BJ (cell line): Measurements from ENCODE around the gene ESRRA. TPM values are rescaled to one million over a fixed set of nuclear protein-coding genes. Genes with fewer than 3 reads are reported as not detected.
"Not testable (repeated sequence)": the region's sequence is repeated elsewhere in the genome, so short reads cannot be mapped to it uniquely, and the experiment has no call there.

Experiments
- CTCF ChIA-PET: fragments of 350-600 bp; formaldehyde crosslinking; extraction: SDS; loops from one replicate; lab custom pipeline; 2021; ENCODE audit warnings: antibody characterized with exemption, inconsistent platforms; lab: Yijun Ruan, JAX
- POLR2A ChIA-PET: fragments of 300-600 bp; sonication (Branson Sonifier 250); formaldehyde crosslinking; extraction: SDS; loops from one replicate; lab custom pipeline; 2021; ENCODE audit warnings: antibody characterized with exemption; lab: Charles Lee
- DNase-seq: peaks from one replicate; pipeline ENCODE4 v3.0.0-alpha.2; 2011; ENCODE audit warnings: low read depth
- H3K27me3 ChIP-seq: 2 replicates; pipeline ENCODE4 v1.6.0; 2011; ENCODE audit warnings: low read length; ENCODE audit not compliant: control insufficient read depth, insufficient read depth
- H3K36me3 ChIP-seq: 2 replicates; pipeline ENCODE4 v1.5.1; 2011; ENCODE audit warnings: low read length; ENCODE audit not compliant: control insufficient read depth, insufficient read depth
- H3K4me3 ChIP-seq: 2 replicates; pipeline ENCODE4 v1.5.1; 2011; ENCODE audit warnings: low read depth, mild to moderate bottlenecking, control low read depth, low read length
- CTCF ChIP-seq: IDR thresholded peaks from 2 replicates; pipeline ENCODE4 v1.5.1; 2011; ENCODE audit warnings: low read depth, mild to moderate bottlenecking, control low read depth, inconsistent platforms, low read length, moderate library complexity; ENCODE audit not compliant: insufficient read depth
- polyA plus RNA-seq: library from polyadenylated mRNA; depleted of rRNA; stranded (reverse); fragments of >200 nt; gene quantifications from 2 replicates; pipeline ENCODE4 v1.2.3, GENCODE V29; 2011

The ESRRA gene
- polyA plus RNA-seq, 1 experiment: 17.4 TPM

DNA sequence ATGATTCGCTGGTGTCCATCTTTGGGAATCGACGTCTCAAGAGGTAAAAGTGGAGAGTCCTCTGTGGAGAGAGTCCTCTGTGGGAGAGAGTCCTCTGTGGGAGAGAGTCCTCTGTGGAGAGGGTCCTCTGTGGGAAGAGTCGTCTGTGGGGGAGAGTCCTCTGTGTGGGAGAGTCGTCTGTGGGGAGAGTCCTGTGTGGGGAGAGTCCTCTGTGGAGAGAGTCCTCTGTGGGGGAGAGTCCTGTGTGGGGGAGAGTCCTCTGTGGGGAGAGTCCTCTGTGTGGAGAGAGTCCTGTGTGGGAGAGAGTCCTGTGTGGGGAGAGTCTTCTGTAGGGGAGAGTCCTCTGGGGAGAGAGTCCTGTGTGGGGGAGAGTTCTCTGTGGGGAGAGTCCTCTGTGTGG is 15.7 kb downstream of the ESRRA start:
- H3K27me3 ChIP-seq: no peaks in the 10 kb centered on the region
- ChIA-PET CTCF (no interaction called here), POLR2A (no interaction called here)
- H3K4me3 ChIP-seq: no peak overlapping the region
- no peak for TF ChIP-seq CTCF
- DNase-seq: no peak
- H3K36me3 ChIP-seq: peaks cover 15% of the 10 kb centered on the region

DNA sequence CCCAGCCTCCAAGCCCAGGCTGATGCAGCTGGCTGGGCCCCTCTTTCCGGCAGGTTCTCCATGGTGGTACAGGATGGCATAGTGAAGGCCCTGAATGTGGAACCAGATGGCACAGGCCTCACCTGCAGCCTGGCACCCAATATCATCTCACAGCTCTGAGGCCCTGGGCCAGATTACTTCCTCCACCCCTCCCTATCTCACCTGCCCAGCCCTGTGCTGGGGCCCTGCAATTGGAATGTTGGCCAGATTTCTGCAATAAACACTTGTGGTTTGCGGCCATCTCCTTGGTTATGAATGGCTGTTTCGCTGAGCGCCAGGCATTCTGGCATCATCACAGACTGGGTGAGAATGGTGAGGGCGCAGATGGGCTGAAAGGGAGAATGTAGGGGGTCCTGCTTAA is 16.2 kb downstream of the ESRRA start:
- POLR2A ChIA-PET: no interaction called here
- CTCF ChIA-PET: no interaction called here

GRCh38 chr11:64322925-64323260 is 17.6 kb downstream of the ESRRA start:
- CTCF ChIA-PET: interaction anchor here (1.5 kb wide), 1 partner anchor 9 kb away, joined by 4 read pairs; no protein-coding TSS in a partner anchor
- no peak for DNase-seq

More for the DNA sequence above, 16.2 kb downstream of the ESRRA start:
- Histone ChIP-seq H3K4me3 (no peak overlapping the region), H3K36me3 (peaks cover 15% of the 10 kb centered on the region), H3K27me3 (no peaks in the 10 kb centered on the region)
- no peak for TF ChIP-seq CTCF
- no peak for DNase-seq

DNA sequence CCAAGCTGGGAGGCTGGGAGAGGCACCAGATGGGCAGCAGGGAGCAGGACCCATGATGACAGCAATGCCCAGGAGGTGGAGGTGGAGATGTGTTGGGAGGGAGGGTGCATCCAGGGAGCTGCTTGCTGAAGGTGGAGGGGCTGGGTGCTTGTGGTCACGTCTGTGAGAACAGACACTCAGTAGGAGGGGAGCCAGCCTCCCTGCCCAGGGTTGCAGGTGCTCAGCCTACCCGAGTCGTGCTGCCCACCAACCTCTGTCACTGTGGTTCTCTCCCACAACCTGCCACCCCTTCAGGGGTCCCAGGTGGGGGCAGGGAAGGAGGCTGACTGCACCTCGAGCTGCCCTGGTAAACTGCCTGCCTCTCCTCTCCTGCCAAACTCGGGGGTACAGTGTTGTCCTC is 18.0 kb downstream of the ESRRA start:
- no peaks in the 10 kb centered on the region for H3K27me3 ChIP-seq
- POLR2A ChIA-PET: no interaction called here
- CTCF ChIA-PET: interaction anchor here (1.5 to 1.6 kb wide), 3 partner anchors 8 to 19 kb away, joined by 3 to 5 read pairs (median 4); no protein-coding TSS in a partner anchor
- no peak for TF ChIP-seq CTCF
- peaks cover 15% of the 10 kb centered on the region for H3K36me3 ChIP-seq
- H3K4me3 ChIP-seq: no peak overlapping the region
- DNase-seq: no peak

More at GRCh38 chr11:64322925-64323260, 17.6 kb downstream of the ESRRA start:
- POLR2A ChIA-PET: no interaction called here
- no peak overlapping the region for H3K4me3 ChIP-seq
- peaks cover 15% of the 10 kb centered on the region for H3K36me3 ChIP-seq
- no peaks in the 10 kb centered on the region for H3K27me3 ChIP-seq
- TF ChIP-seq CTCF: no peak

DNA sequence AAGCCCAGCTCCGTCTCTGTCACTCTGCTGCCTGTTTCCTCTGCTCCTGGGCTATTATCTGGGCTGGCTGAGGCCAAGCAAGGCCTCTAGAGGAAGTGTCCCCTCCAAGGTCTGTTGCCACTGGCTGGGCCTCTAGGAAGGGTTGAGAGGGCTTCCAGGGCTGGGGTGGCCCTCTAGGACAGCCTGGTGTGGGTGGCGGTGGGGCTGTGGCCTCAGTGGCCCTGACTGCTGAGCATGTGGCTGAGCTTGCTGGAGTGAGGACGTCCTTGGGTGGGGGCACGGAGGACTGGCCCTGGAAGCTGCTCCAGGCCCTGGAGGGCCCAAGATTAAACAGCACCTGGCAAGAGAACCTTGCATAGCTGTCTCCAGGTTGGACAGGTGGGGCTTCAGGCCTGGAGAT is 18.7 kb downstream of the ESRRA start:
- POLR2A ChIA-PET, H3K27me3 ChIP-seq, H3K4me3 ChIP-seq, DNase-seq: not testable (repeated sequence)
- peaks cover 15% of the 10 kb centered on the region for H3K36me3 ChIP-seq
- CTCF ChIA-PET: interaction anchor here (1.5 to 1.6 kb wide), 3 partner anchors 10 to 31 kb away, joined by 3 to 5 read pairs (median 5); no protein-coding TSS in a partner anchor
